D721Med (cell line): ENCODE data around the gene STAT5B.

Experiments
- DNase-seq: peaks from one replicate; pipeline ENCODE4 v3.0.0; 2011; ENCODE audit warnings: low spot score; ENCODE audit not compliant: insufficient read length
- FAIRE-seq: peaks from 2 replicates; lab custom pipeline; 2011; peaks lifted over from hg19 to GRCh38; lab: Jason Lieb, UNC
- CTCF ChIP-seq: IDR thresholded peaks from 2 replicates; pipeline ENCODE4 v1.5.1; 2012; ENCODE audit warnings: mild to moderate bottlenecking, control low read depth; ENCODE audit not compliant: insufficient read depth; ENCODE audit errors: missing control alignments

Gene STAT5B

DNA sequence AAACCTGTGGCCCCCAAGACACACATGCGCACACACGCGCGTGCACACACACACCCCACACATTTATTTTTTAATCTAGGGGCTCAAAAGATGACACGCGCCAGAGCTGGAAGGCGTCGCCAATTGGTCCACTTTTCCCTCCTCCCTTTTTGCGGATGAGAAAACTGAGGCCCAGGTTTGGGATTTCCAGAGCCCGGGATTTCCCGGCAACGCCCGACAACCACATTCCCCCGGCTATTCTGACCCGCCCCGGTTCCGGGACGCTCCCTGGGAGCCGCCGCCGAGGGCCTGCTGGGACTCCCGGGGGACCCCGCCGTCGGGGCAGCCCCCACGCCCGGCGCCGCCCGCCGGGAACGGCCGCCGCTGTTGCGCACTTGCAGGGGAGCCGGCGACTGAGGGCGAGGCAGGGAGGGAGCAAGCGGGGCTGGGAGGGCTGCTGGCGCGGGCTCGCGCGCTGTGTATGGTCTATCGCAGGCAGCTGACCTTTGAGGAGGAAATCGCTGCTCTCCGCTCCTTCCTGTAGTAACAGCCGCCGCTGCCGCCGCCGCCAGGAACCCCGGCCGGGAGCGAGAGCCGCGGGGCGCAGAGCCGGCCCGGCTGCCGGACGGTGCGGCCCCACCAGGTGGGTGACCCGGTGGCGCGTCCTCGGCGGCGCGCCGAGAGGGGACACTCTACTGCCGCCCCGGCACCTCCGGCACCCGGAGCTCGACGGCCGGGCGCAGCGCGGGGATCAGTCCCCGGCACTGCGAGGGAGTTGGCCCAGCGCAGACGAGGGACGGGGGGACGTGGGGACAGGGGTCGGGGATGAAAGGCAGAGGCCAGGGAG is 12.0 kb upstream of the STAT5B start, which contains the start of gene STAT5A:
STAT5A (plus strand) TSS at position 522 of the 826 bp plus-strand sequence. CDS start 914 bp downstream, outside the sequence.
- DNase-seq, result no peak

GRCh38 chr17:42287305-42287976 is 11.2 kb upstream of the STAT5B start:
- no peak for TF ChIP-seq CTCF
- no peak for DNase-seq
- FAIRE-seq, result no peak

More for the DNA sequence above, 12.0 kb upstream of the STAT5B start, which contains the start of gene STAT5A:
- FAIRE-seq, result no peak
- no peak for TF ChIP-seq CTCF

DNA sequence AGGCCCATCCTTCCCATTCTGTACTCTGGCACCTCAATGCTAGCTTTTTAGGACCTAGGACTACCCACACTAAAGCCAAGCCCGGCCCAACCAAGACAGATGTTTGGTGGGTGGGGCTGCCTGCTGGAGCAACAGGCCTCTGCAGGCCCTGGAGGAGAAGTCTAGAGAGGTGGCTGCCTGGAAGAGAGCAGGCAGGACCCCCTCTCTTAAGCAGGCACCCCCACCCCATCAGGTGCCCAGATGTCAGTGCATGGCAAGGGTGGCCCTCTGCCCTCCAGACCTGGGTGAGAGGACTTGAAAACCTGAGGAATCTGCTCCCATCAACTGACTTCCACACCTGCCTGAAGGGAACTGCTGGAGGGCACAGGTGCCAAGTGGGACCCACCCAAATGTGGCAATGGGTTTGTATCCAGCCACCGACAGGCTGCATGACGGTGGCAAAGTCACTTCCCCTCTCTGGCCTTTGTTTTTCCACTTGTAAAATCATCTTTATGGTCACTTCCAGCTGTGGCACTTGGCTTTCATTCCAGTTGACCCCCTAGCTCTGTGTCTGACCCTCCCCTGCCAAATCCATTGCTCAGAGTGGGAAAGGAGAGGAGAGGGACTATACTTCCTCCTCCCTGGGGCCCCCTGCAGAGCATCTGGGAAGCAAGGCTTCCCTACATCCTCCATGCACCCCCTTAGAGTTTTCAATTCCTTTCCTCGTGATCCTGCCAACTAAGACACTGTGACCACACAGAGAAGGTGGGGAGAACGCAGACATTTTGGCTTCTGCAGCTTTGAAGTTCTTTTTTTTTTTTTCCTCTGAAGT is 10.4 kb upstream of the STAT5B start:
- no peak for DNase-seq
- no peak for FAIRE-seq
- no peak for TF ChIP-seq CTCF

GRCh38 chr17:42285346-42286050 is 9.3 kb upstream of the STAT5B start:
- FAIRE-seq, result no peak
- DNase-seq, result no peak
- no peak for TF ChIP-seq CTCF

DNA sequence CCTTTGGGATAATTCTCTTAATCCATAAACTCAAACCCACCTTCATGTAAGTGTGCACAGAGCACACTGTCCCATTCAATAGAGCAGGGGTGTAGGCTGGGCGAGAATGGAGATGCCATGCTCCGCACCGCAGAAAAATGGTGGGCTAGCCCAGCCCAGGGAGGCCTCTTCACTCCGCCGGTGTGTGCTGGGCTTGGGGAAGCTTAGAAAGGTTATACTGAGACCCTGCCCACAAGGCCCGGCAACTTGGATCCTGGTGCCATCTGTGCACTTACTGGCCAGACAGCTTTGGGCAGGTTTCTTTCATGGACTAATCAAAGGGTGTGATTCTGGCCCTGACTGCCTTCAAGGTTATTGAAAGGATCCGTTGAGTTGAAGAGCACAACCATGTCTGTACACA is 8.4 kb upstream of the STAT5B start:
- no peak for TF ChIP-seq CTCF
- FAIRE-seq (no peak), DNase-seq (no peak)

DNA sequence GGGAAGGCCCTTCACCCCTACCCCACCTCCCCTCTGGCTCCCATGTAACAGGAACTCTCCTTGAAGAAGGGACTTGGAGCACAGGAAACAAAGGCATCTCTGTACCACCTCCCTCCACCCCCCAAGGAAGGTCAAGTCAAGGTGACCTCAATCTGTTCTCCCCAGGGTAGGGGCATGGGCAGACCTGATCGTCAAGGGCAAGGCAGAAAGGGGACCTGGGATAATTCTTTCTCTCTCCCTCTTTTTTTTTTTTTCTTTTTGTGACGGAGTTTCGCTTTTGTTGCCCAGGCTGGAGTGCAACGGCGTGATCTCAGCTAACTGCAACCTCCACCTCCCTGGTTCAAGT is 7.8 kb upstream of the STAT5B start:
- FAIRE-seq (no peak), DNase-seq (no peak)
- no peak for TF ChIP-seq CTCF
